HEK293 (cell line): ENCODE data around the gene HAO2.

Source experiments
- CTCF ChIA-PET: fragments of 350-600 bp; formaldehyde crosslinking; extraction: SDS; loops from one replicate; lab custom pipeline; 2021; ENCODE audit warnings: antibody characterized with exemption; lab: Yijun Ruan, JAX
- POLR2A ChIA-PET: fragments of 300-600 bp; formaldehyde crosslinking; extraction: SDS; loops from one replicate; lab custom pipeline; 2020; ENCODE audit warnings: antibody characterized with exemption, inconsistent platforms; lab: Yijun Ruan, JAX
- H3K27ac ChIP-seq: fragments of 200-500 bp; sonication (Bioruptor generic); 2 replicates; pipeline ENCODE4 v1.5.1; 2014; ENCODE audit warnings: low read depth, low read length, control low read depth, inconsistent platforms; ENCODE audit errors: extremely low read depth
- H3K36me3 ChIP-seq, 2 experiments: fragments of 200-500 bp in 1 of 2; sonication (Bioruptor generic) in 1 of 2; 1 replicate in 1 of 2; 2 replicates in 1 of 2; pipeline ENCODE4 v1.5.1; 2014 to 2017; ENCODE audit warnings: inconsistent platforms in 2 of 2, low read length in 2 of 2; ENCODE audit not compliant: control insufficient read depth in 2 of 2, insufficient read depth in 1 of 2
- H3K4me1 ChIP-seq: fragments of 200-500 bp; sonication (Bioruptor generic); 2 replicates; pipeline ENCODE4 v1.5.1; 2014; ENCODE audit warnings: mild to moderate bottlenecking, low read length, inconsistent platforms; ENCODE audit not compliant: control insufficient read depth, insufficient read depth
- H3K4me3 ChIP-seq: 2 replicates; pipeline ENCODE4 v1.5.1; 2011; ENCODE audit warnings: low read depth, mild to moderate bottlenecking, control low read depth, low read length, moderate library complexity
- H3K9me3 ChIP-seq: fragments of 200-500 bp; sonication (Bioruptor generic); 2 replicates; pipeline ENCODE4 v1.5.1; 2014; ENCODE audit warnings: low read depth, low read length, inconsistent platforms; ENCODE audit not compliant: control insufficient read depth, insufficient read depth
- KLF1 ChIP-seq: fragments of 450-650 bp; formaldehyde crosslinking; IDR thresholded peaks from 2 replicates; pipeline ENCODE4 v1.5.1; 2016; ENCODE audit warnings: missing biosample characterization, missing genetic modification characterization
- KLF17 ChIP-seq: fragments of 450-650 bp; formaldehyde crosslinking; IDR thresholded peaks from 2 replicates; pipeline ENCODE4 v1.5.1; 2016; ENCODE audit warnings: missing biosample characterization, missing genetic modification characterization
- OVOL3 ChIP-seq: fragments of 450-650 bp; formaldehyde crosslinking; IDR thresholded peaks from 2 replicates; pipeline ENCODE4 v1.5.1; 2016; ENCODE audit warnings: missing biosample characterization, missing genetic modification characterization
- PRDM4 ChIP-seq: fragments of 450-650 bp; formaldehyde crosslinking; IDR thresholded peaks from 2 replicates; pipeline ENCODE4 v1.5.1; 2017; ENCODE audit warnings: missing biosample characterization, missing genetic modification characterization
- WT1 ChIP-seq: fragments of 450-650 bp; formaldehyde crosslinking; IDR thresholded peaks from 2 replicates; pipeline ENCODE4 v1.5.1; 2016; ENCODE audit warnings: missing biosample characterization, missing genetic modification characterization
- ZEB2 ChIP-seq: fragments of 450-650 bp; formaldehyde crosslinking; IDR thresholded peaks from 2 replicates; pipeline ENCODE4 v1.5.1; 2016; ENCODE audit warnings: missing biosample characterization, missing genetic modification characterization
- ZNF157 ChIP-seq: fragments of 450-650 bp; formaldehyde crosslinking; IDR thresholded peaks from 2 replicates; pipeline ENCODE4 v1.5.1; 2016; ENCODE audit warnings: missing biosample characterization, missing genetic modification characterization
- ZNF2 ChIP-seq: fragments of 450-650 bp; formaldehyde crosslinking; IDR thresholded peaks from 2 replicates; pipeline ENCODE4 v1.5.1; 2016; ENCODE audit warnings: missing biosample characterization, missing genetic modification characterization
- ZNF214 ChIP-seq: fragments of 450-650 bp; formaldehyde crosslinking; IDR thresholded peaks from 2 replicates; pipeline ENCODE4 v1.5.1; 2017; ENCODE audit warnings: missing biosample characterization, mild to moderate bottlenecking, missing genetic modification characterization, borderline replicate concordance
- ZNF239 ChIP-seq: fragments of 450-650 bp; formaldehyde crosslinking; IDR thresholded peaks from 2 replicates; pipeline ENCODE4 v1.5.1; 2016; ENCODE audit warnings: missing biosample characterization, missing genetic modification characterization
- ZNF248 ChIP-seq: fragments of 450-650 bp; formaldehyde crosslinking; IDR thresholded peaks from 2 replicates; pipeline ENCODE4 v1.5.1; 2017; ENCODE audit warnings: missing biosample characterization, missing genetic modification characterization
- ZNF26 ChIP-seq: fragments of 450-650 bp; formaldehyde crosslinking; IDR thresholded peaks from 2 replicates; pipeline ENCODE4 v1.5.1; 2016; ENCODE audit warnings: missing biosample characterization, missing genetic modification characterization
- ZNF266 ChIP-seq: fragments of 450-650 bp; formaldehyde crosslinking; IDR thresholded peaks from 2 replicates; pipeline ENCODE4 v1.5.1; 2016; ENCODE audit warnings: missing biosample characterization, missing genetic modification characterization, low read depth
- ZNF37A ChIP-seq: fragments of 450-650 bp; IDR thresholded peaks from 2 replicates; pipeline ENCODE4 v1.5.1; 2018; ENCODE audit warnings: missing biosample characterization, missing genetic modification characterization
- ZNF449 ChIP-seq: fragments of 450-650 bp; formaldehyde crosslinking; IDR thresholded peaks from 2 replicates; pipeline ENCODE4 v1.5.1; 2017; ENCODE audit warnings: missing biosample characterization, mild to moderate bottlenecking, missing genetic modification characterization, moderate library complexity
- ZNF530 ChIP-seq: fragments of 450-650 bp; formaldehyde crosslinking; IDR thresholded peaks from 2 replicates; pipeline ENCODE4 v1.5.1; 2016; ENCODE audit warnings: low read depth, missing biosample characterization, missing genetic modification characterization
- ZNF580 ChIP-seq: fragments of 450-650 bp; formaldehyde crosslinking; IDR thresholded peaks from 2 replicates; pipeline ENCODE4 v1.5.1; 2016; ENCODE audit warnings: missing biosample characterization, missing genetic modification characterization
- ZNF639 ChIP-seq: fragments of 450-650 bp; formaldehyde crosslinking; IDR thresholded peaks from 2 replicates; pipeline ENCODE4 v1.5.1; 2016; ENCODE audit warnings: missing biosample characterization, missing genetic modification characterization
- ZNF707 ChIP-seq: fragments of 450-650 bp; formaldehyde crosslinking; IDR thresholded peaks from 2 replicates; pipeline ENCODE4 v1.5.1; 2016; ENCODE audit warnings: missing biosample characterization, missing genetic modification characterization
- ZNF747 ChIP-seq: fragments of 450-650 bp; formaldehyde crosslinking; IDR thresholded peaks from 2 replicates; pipeline ENCODE4 v1.5.1; 2016; ENCODE audit warnings: missing biosample characterization, missing genetic modification characterization
- ZNF843 ChIP-seq: fragments of 450-650 bp; formaldehyde crosslinking; IDR thresholded peaks from 2 replicates; pipeline ENCODE4 v1.5.1; 2016; ENCODE audit warnings: missing biosample characterization, missing genetic modification characterization

HAO2 gene

GRCh38 chr1:119340861-119341261, 27.7 kb upstream of the HAO2 start (continued):
- no peak for TF ChIP-seq ZNF747 (tag by site-specific recombination)
- no peak for TF ChIP-seq ZEB2 (tag by site-specific recombination)
- TF ChIP-seq KLF17 (tag by site-specific recombination), result no peak
- TF ChIP-seq KLF1 (tag by site-specific recombination), result no peak
- no peak for TF ChIP-seq ZNF449 (tag by site-specific recombination)
- no peak for TF ChIP-seq ZNF37A
- TF ChIP-seq ZNF639, result no peak
- TF ChIP-seq ZNF2 (tag by site-specific recombination), result no peak
- TF ChIP-seq, all 188 proteins: peak for 0

- Histone ChIP-seq H3K4me3 (no peak overlapping the region), H3K27ac (no peak overlapping the region), H3K4me1 (no peaks in the 10 kb centered on the region), H3K36me3 (no peaks in the 10 kb centered on the region), H3K9me3 (no peaks in the 10 kb centered on the region)
- POLR2A ChIA-PET, result no interaction called here
- CTCF ChIA-PET, result interaction anchor here (1.3 kb wide), 1 partner anchor 43 kb away, joined by 3 read pairs; no protein-coding TSS in a partner anchor
- TF ChIP-seq PRDM4 (tag by site-specific recombination) (no peak), ZNF26 (no peak), ZEB2 (tag by site-specific recombination) (no peak), ZNF2 (tag by site-specific recombination) (no peak), ZNF239 (tag by site-specific recombination) (no peak), ZNF530 (tag by site-specific recombination) (no peak), ZNF266 (tag by site-specific recombination) (no peak), ZNF214 (tag by site-specific recombination) (no peak), ZNF248 (tag by site-specific recombination) (no peak), OVOL3 (tag by site-specific recombination) (no peak), ZNF843 (tag by site-specific recombination) (no peak), ZNF580 (tag by site-specific recombination) (no peak), ZNF157 (tag by site-specific recombination) (no peak), ZNF707 (tag by site-specific recombination) (no peak), WT1 (no peak)
Measured at GRCh38 chr1:119341372-119341947, 27.1 kb upstream of the HAO2 start.
